Right forelimb (tissue), 1 donor: Measurements from ENCODE around the gene DBH.

ENCODE experiments used
- DNase-seq: peaks from one replicate; pipeline ENCODE4 v3.0.0-alpha.2; 2018

DBH gene

GRCh38 chr9:133703591-133704399, 67.6 kb downstream of the DBH start:
- peak; percentile 43 for DNase-seq

GRCh38 chr9:133704711-133705181, 68.6 kb downstream of the DBH start:
- DNase-seq: peak; percentile 35

GRCh38 chr9:133705576-133705975, 69.4 kb downstream of the DBH start:
- DNase-seq: no peak

- peak; percentile 39 for DNase-seq
Observed at GRCh38 chr9:133706307-133707050, 70.3 kb downstream of the DBH start.

- peak; percentile 62 for DNase-seq
Observed at GRCh38 chr9:133707065-133707762, 71.1 kb downstream of the DBH start.

- peak; percentile 33 for DNase-seq
Observed at GRCh38 chr9:133707763-133708245, 71.6 kb downstream of the DBH start.

GRCh38 chr9:133708246-133709014, 72.3 kb downstream of the DBH start:
- peak; percentile 32 for DNase-seq
